PFSK-1 (cell line): ENCODE results near the gene NIPAL3.

Experiments used
- FOXP2 ChIP-seq: optimal IDR thresholded peaks from 2 replicates; pipeline ENCODE3; 2011; ENCODE audit warnings: borderline replicate concordance, control low read depth, inconsistent platforms; ENCODE audit not compliant: insufficient read depth; ENCODE audit errors: extremely low read length, extremely low read depth
- POLR2AphosphoS5 ChIP-seq: IDR thresholded peaks from 2 replicates; pipeline ENCODE4 v1.6.1; 2012; ENCODE audit warnings: low read depth, mild to moderate bottlenecking, control low read depth, low read length, moderate library complexity
- SIN3A ChIP-seq: IDR thresholded peaks from 2 replicates; pipeline ENCODE4 v1.6.1; 2012; ENCODE audit warnings: mild to moderate bottlenecking, low read length, moderate library complexity, borderline replicate concordance; ENCODE audit not compliant: insufficient read depth
- TAF1 ChIP-seq: IDR thresholded peaks from 2 replicates; pipeline ENCODE4 v1.6.1; 2012; ENCODE audit warnings: low read length, control low read depth, borderline replicate concordance; ENCODE audit not compliant: insufficient read depth
- TF ChIP-seq, protein P1 (sequence below), 2 experiments: IDR thresholded peaks; 2 replicates each; pipeline versions ENCODE4 v1.6.1 to v1.8.0; 2011 to 2012; ENCODE audit warnings: low read depth in 2 of 2, low read length in 2 of 2, control low read depth in 1 of 2, inconsistent platforms in 1 of 2, mild to moderate bottlenecking in 1 of 2, moderate library complexity in 1 of 2; ENCODE audit not compliant: insufficient read depth in 1 of 2

Gene NIPAL3

DNA sequence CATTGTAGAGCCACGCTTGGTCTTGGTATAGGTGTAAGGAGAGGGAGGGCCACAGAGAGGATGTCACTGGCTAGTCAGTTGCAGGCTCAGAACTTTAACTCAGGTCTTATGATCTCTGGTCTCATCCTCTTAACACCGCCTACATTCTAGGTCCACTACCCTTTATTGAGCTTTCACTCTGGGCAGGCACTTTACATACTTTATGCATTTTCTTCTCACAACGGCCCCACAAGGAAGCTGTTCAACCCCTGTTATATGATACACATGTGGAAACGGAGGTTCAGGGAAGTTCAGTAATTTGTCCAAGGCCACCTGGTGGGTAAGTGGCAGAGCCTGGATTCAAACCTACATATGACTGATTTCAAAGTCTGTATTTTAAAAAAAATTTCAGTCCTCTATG lies 61.7 kb downstream of the NIPAL3 start:
- no peak for TF ChIP-seq TAF1
- no peak for TF ChIP-seq SIN3A
- TF ChIP-seq, protein P1, sequence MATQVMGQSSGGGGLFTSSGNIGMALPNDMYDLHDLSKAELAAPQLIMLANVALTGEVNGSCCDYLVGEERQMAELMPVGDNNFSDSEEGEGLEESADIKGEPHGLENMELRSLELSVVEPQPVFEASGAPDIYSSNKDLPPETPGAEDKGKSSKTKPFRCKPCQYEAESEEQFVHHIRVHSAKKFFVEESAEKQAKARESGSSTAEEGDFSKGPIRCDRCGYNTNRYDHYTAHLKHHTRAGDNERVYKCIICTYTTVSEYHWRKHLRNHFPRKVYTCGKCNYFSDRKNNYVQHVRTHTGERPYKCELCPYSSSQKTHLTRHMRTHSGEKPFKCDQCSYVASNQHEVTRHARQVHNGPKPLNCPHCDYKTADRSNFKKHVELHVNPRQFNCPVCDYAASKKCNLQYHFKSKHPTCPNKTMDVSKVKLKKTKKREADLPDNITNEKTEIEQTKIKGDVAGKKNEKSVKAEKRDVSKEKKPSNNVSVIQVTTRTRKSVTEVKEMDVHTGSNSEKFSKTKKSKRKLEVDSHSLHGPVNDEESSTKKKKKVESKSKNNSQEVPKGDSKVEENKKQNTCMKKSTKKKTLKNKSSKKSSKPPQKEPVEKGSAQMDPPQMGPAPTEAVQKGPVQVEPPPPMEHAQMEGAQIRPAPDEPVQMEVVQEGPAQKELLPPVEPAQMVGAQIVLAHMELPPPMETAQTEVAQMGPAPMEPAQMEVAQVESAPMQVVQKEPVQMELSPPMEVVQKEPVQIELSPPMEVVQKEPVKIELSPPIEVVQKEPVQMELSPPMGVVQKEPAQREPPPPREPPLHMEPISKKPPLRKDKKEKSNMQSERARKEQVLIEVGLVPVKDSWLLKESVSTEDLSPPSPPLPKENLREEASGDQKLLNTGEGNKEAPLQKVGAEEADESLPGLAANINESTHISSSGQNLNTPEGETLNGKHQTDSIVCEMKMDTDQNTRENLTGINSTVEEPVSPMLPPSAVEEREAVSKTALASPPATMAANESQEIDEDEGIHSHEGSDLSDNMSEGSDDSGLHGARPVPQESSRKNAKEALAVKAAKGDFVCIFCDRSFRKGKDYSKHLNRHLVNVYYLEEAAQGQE (IDR thresholded peaks at IDR 0.05; ENCODE audit: insufficient read depth in 1 of 2, low read depth in 2 of 2, low read length in 2 of 2): no peak
- TF ChIP-seq FOXP2: no peak
- no peak for TF ChIP-seq POLR2AphosphoS5

DNA sequence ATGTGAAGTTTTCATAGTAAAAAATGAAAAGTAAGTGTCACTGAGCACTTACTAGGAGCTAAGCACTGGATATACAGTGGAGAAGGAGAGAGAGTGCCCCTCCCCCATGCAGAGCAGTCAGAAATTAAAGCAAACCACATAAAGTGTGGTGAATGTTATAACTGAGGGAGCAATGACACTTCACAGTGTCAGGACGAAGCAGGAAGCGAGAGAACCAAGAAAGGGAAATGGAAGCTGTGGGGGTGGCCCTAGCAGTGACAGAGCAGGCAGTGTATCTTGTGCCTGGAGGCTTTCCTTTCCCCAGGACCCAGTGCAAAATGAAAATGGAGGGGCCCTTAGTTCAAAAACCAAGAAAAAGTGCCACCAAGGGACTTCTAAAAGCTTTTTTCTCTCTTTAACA lies 65.5 kb downstream of the NIPAL3 start:
- TF ChIP-seq POLR2AphosphoS5 (no peak), FOXP2 (no peak), SIN3A (no peak), TAF1 (no peak)
- TF ChIP-seq, protein P1 (IDR thresholded peaks at IDR 0.05; ENCODE audit: insufficient read depth in 1 of 2, low read depth in 2 of 2, low read length in 2 of 2): no peak

DNA sequence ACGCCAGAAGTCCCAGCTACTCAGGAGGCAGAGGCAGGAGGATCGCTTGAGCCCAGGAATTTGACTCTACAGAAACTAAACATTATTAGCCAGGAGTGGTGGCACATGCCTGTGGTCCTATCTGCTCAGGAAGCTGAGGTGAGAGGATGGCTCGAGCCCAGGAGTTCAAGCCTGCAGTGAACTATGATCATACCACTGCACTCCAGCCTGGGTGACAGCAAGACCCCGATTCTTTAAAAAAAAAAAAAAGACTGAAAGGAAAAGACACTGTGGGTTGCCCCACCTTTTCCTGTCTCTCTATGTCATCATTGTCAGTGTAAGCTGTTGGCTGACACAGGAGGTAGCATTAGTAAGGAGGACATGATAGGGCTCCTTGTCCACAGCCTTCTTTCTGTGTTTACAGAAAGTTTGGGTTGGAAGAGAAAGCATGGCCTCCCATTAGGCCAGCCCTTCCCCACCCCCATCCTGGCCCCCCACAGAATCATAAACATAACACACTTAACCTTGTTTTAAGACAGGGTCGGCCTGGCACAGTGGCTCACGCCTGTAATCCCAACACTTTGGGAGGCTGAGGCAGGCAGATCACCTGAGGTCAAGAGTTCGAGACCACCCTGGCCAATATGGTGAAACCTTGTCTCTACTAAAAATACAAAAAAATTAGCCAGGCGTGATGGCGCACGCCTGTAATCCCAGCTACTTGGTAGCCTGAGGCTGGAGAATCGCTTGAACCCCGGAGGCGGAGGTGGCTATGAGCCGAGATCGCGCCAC lies 66.4 kb downstream of the NIPAL3 start:
- TF ChIP-seq TAF1: no peak
- no peak for TF ChIP-seq FOXP2
- TF ChIP-seq POLR2AphosphoS5: no peak
- TF ChIP-seq, protein P1 (IDR thresholded peaks at IDR 0.05; ENCODE audit: insufficient read depth in 1 of 2, low read depth in 2 of 2, low read length in 2 of 2): no peak
- TF ChIP-seq SIN3A: no peak

- TF ChIP-seq SIN3A (no peak), TAF1 (no peak), POLR2AphosphoS5 (no peak), FOXP2 (no peak)
- TF ChIP-seq, protein P1 (IDR thresholded peaks at IDR 0.05; ENCODE audit: insufficient read depth in 1 of 2, low read depth in 2 of 2, low read length in 2 of 2): no peak
These were observed 67.8 kb downstream of the NIPAL3 start for GRCh38 chr1:24483441-24483840.
